Fibroblast of the aortic adventitia (primary cell): ENCODE measurements around the gene WASHC4. TPM values are rescaled to one million over a fixed set of nuclear protein-coding genes. Genes with fewer than 3 reads are reported as not detected.
A peak's percentile ranks its signal among the peaks of the same experiment; 100 is the strongest.

Experiments
- DNase-seq: peaks from one replicate; pipeline ENCODE4 v3.0.0-alpha.2; 2010; ENCODE audit warnings: low read depth
- H3K4me3 ChIP-seq: 2 replicates; pipeline ENCODE4 v1.5.1; 2011; ENCODE audit warnings: low read depth, mild to moderate bottlenecking, control low read depth, low read length, moderate library complexity
- total RNA-seq: library from RNA; depleted of rRNA; stranded (reverse); fragments of >200 nt; gene quantifications from 2 replicates; pipeline ENCODE4 v1.2.3, GENCODE V29; 2012; ENCODE audit warnings: low replicate concordance
- TF ChIP-seq, protein P1 (sequence below): IDR thresholded peaks from 2 replicates; pipeline ENCODE4 v1.5.1; 2011; ENCODE audit warnings: mild to moderate bottlenecking, low read length, control low read depth, inconsistent platforms; ENCODE audit not compliant: insufficient read depth

WASHC4 gene
- total RNA-seq, 1 donor = 102 TPM

DNA sequence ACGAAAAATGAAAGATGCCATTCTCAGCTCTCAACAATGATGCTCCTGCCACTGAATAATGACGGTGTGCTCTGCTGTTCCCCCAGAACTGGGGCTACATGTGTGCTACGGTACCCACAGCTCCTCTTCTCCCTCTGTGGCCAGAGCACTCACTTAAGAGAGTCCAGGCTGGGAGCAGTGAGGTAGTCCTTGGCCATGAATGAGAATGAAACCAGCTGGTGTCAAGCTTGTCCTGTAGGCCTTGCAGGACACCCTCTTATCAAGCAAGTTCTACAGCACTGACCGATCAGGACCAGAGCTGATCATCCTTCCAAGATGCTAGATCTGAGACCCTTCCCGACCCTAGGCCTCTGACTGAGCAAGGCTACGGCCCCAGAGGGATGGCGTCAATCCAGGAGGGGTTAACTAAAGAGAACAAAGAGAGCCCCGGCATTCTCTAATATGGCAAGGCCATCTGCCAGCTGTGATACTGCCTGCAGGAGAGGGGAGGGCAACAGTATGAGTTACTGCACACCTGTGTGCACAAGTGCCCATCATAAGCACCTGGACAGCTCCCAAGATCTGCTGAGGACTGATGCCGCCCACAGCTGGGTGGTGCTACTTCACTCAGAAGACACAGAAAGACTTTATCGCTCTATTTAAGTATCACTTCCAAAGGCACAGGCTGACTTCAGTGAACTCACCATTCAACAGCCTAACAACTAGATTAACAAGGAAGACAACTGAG lies 98.0 kb downstream of the WASHC4 start:
- no peak for DNase-seq
- TF ChIP-seq, protein P1, sequence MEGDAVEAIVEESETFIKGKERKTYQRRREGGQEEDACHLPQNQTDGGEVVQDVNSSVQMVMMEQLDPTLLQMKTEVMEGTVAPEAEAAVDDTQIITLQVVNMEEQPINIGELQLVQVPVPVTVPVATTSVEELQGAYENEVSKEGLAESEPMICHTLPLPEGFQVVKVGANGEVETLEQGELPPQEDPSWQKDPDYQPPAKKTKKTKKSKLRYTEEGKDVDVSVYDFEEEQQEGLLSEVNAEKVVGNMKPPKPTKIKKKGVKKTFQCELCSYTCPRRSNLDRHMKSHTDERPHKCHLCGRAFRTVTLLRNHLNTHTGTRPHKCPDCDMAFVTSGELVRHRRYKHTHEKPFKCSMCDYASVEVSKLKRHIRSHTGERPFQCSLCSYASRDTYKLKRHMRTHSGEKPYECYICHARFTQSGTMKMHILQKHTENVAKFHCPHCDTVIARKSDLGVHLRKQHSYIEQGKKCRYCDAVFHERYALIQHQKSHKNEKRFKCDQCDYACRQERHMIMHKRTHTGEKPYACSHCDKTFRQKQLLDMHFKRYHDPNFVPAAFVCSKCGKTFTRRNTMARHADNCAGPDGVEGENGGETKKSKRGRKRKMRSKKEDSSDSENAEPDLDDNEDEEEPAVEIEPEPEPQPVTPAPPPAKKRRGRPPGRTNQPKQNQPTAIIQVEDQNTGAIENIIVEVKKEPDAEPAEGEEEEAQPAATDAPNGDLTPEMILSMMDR = no peak
- no peak overlapping the region for H3K4me3 ChIP-seq

DNA sequence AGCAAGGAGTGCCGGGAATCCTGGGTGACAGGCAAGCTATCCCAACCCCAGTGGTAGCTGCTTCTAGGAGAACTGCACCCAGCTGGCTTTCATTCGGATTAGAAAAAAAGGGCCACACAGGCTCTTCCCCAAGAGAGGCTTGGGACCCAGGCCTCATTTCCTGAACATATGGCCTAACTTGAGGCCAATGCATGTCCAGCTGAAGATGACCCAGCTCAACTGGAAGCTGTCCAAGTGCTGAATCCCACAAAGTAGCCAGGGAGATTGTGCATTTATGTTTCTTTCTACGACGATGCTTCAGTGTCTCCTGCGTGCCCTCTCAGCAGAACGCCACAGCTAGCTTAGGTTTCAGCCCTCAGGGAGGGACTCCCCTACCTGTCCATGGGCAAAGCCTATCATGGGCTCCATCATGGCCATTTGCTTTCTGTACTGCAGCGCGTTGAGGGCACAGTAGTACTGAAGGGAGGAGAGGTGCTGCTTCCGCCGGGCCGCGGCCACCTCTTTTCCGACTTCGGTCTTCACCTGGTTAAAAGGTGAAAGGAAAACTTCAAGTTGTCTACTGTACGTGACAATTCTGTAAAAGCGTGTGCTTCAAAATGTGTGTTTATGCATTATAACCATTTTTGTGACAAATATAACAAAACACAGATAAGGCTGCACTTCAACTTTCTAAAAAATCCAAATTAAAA lies 99.3 kb downstream of the WASHC4 start:
- TF ChIP-seq, protein P1 = no peak
- DNase-seq = no peak
- no peak overlapping the region for H3K4me3 ChIP-seq

DNA sequence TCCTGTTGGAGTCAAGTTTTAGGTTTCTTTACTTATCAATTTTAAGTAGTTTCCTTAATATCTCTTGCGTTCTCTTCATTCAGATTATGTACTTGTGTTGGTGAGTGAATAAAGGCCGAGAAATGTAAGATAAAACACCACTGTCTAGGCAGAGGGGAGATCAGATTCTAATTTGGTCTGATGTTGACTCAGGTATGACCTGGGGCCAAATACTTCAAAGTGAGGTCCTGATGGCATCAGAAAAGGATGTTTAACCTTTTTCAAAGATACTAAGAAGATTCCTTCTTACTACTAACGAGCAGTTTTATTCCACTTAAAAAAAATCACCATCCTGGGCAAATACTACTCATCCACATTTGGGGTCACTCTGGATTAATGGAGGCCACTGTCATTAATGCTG lies 101.6 kb downstream of the WASHC4 start:
- no peak for DNase-seq
- H3K4me3 ChIP-seq = no peak overlapping the region
- TF ChIP-seq, protein P1 = no peak

DNA sequence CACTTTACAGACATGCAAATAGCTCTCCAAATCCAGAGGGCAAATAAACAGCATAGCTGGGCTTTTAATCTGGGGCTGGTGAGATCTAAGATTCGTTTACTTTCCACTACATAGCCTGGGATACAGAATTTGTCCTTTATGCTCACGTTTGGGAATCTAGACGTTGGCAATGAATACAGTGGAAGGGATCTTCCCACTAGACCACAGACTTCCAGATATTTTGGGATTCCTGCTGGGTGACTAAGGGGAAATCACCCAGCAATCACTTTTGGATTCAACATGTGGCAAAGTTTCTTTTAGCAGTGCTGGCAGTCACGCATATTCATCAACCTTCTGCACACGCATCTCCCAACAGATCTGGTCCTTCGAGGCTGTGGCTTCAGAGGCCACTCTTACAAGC lies 104.9 kb downstream of the WASHC4 start:
- peak; percentile 80 for DNase-seq
- H3K4me3 ChIP-seq = no peak overlapping the region
- TF ChIP-seq, protein P1 = no peak

DNA sequence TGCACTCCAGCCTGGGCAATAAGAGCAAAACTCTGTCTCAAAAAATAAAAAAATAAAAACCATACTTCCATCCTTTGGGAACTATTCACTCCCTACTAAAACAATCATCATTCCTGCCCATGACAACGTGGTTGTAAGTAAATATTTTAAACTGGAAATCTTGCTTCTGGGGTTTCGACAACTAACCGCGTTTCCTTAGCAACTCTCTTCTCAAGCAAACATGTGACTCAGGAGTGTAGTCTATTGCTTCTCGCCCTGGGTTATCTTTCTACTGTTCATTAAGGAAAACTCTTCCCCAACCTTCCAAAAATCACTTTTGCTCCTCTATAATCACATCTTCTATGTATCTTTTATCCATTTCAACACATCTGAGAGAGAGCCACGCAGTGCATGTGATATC lies 106.6 kb downstream of the WASHC4 start:
- TF ChIP-seq, protein P1 = no peak
- DNase-seq = no peak

DNA sequence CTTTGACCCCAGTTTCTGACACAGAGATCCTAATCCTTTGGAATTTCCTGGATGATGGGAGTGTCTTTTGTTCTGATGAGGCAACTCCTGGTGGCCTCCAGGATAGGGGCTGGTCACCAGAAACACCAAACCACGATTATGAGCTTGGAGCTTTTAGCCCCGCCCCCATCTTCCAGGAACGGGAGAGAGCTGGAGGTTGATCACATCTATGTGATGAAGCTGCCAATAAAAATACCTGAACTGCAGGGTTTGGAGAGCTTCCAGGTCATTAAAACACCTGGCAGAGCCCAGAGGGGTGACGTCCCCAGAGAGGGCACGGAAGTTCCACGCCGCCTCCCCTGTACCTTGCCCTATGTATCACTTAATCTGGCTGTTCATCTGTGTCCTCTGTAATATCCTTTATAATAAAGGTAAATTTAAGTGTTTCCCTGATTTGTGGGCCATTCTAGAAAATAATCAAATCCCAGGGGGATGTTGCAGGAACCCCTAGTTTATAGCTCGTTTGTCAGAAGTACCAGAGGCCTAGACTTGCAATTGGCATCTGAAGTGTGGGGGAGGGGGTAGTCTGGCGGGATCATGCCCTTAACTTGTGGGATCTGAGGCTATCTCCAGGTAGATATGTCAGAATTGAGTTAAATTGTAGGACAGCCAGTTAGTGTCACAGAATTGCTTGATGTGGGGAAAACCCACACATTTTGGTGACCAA lies 107.3 kb downstream of the WASHC4 start:
- DNase-seq = no peak
- H3K4me3 ChIP-seq = no peak overlapping the region
- TF ChIP-seq, protein P1 = no peak

More for the DNA sequence above, 106.6 kb downstream of the WASHC4 start:
- no peak overlapping the region for H3K4me3 ChIP-seq
